H9 (cell line): Measurements from ENCODE around the gene TIAM2. TPM values are rescaled to one million over a fixed set of nuclear protein-coding genes. Genes with fewer than 3 reads are reported as not detected.

Experiments used
- DNase-seq: peaks from one replicate; pipeline ENCODE4 v3.0.0-alpha.2; 2017
- H2AFZ ChIP-seq: one replicate; pipeline ENCODE4 v1.6.1; 2013; ENCODE audit warnings: mild to moderate bottlenecking, low read length, control low read depth, moderate library complexity
- H2AK5ac ChIP-seq: 2 replicates; pipeline ENCODE4 v1.6.1; 2013; ENCODE audit warnings: low read length, control low read depth, mixed read lengths; ENCODE audit not compliant: insufficient read length
- H2BK120ac ChIP-seq: one replicate; pipeline ENCODE4 v1.6.1; 2013; ENCODE audit warnings: low read depth, mild to moderate bottlenecking, low read length, control low read depth, inconsistent platforms; ENCODE audit not compliant: poor library complexity, severe bottlenecking
- H2BK12ac ChIP-seq: 2 replicates; pipeline ENCODE4 v1.6.1; 2013; ENCODE audit warnings: low read length, control low read depth, mixed read lengths, low read depth; ENCODE audit not compliant: insufficient read length
- H2BK15ac ChIP-seq: 2 replicates; pipeline ENCODE4 v1.6.1; 2013; ENCODE audit warnings: low read depth, low read length, control low read depth
- H2BK20ac ChIP-seq: one replicate; pipeline ENCODE4 v1.6.1; 2013; ENCODE audit warnings: low read depth, mild to moderate bottlenecking, low read length, control low read depth, inconsistent platforms; ENCODE audit not compliant: poor library complexity, severe bottlenecking
- H2BK5ac ChIP-seq: 2 replicates; pipeline ENCODE4 v1.6.1; 2013; ENCODE audit warnings: low read length, control low read depth, mixed read lengths; ENCODE audit not compliant: insufficient read length
- H3K14ac ChIP-seq: 2 replicates; pipeline ENCODE4 v1.6.1; 2013; ENCODE audit warnings: low read length, control low read depth; ENCODE audit not compliant: insufficient read depth
- H3K18ac ChIP-seq: 2 replicates; pipeline ENCODE4 v1.6.1; 2013; ENCODE audit warnings: low read depth, mild to moderate bottlenecking, mixed read lengths, low read length, control low read depth; ENCODE audit not compliant: insufficient read length
- H3K23ac ChIP-seq: 2 replicates; pipeline ENCODE4 v1.6.1; 2013; ENCODE audit warnings: low read length, control low read depth, mixed read lengths, low read depth; ENCODE audit not compliant: insufficient read length
- H3K23me2 ChIP-seq: 2 replicates; pipeline ENCODE4 v1.6.1; 2013; ENCODE audit warnings: low read depth, mild to moderate bottlenecking, mixed read lengths, low read length, control low read depth; ENCODE audit not compliant: insufficient read length, poor library complexity, severe bottlenecking
- H3K27ac ChIP-seq: 2 replicates; pipeline ENCODE4 v1.5.1; 2013; ENCODE audit warnings: low read length, control low read depth, mixed read lengths, low read depth; ENCODE audit not compliant: insufficient read length
- H3K27me3 ChIP-seq: 2 replicates; pipeline ENCODE4 v1.6.1; 2013; ENCODE audit warnings: low read length, control low read depth, inconsistent platforms; ENCODE audit not compliant: insufficient read depth
- H3K4ac ChIP-seq: 2 replicates; pipeline ENCODE4 v1.6.1; 2013; ENCODE audit warnings: low read depth, mild to moderate bottlenecking, control low read depth, inconsistent platforms, low read length, moderate library complexity
- H3K4me1 ChIP-seq: 2 replicates; pipeline ENCODE4 v1.6.1; 2013; ENCODE audit warnings: low read length, control low read depth, inconsistent platforms; ENCODE audit not compliant: insufficient read depth
- H3K4me2 ChIP-seq: 2 replicates; pipeline ENCODE4 v1.6.1; 2013; ENCODE audit warnings: low read length, control low read depth, mixed read lengths; ENCODE audit not compliant: insufficient read length, insufficient read depth
- H3K56ac ChIP-seq: 2 replicates; pipeline ENCODE4 v1.6.1; 2013; ENCODE audit warnings: low read depth, mild to moderate bottlenecking, mixed read lengths, low read length, control low read depth; ENCODE audit not compliant: insufficient read length
- H3K79me1 ChIP-seq: 2 replicates; pipeline ENCODE4 v1.6.1; 2013; ENCODE audit warnings: low read depth, mild to moderate bottlenecking, moderate library complexity, low read length, control low read depth, inconsistent platforms; ENCODE audit not compliant: insufficient read depth, poor library complexity, severe bottlenecking
- H3K79me2 ChIP-seq: 2 replicates; pipeline ENCODE4 v1.6.1; 2013; ENCODE audit warnings: low read length, control low read depth, inconsistent platforms; ENCODE audit not compliant: insufficient read depth
- H3K9ac ChIP-seq: 2 replicates; pipeline ENCODE4 v1.6.1; 2013; ENCODE audit warnings: low read length, control low read depth, mixed read lengths; ENCODE audit not compliant: insufficient read length; ENCODE audit errors: extremely low read depth
- H3K9me3 ChIP-seq: one replicate; pipeline ENCODE4 v1.6.1; 2013; ENCODE audit warnings: low read depth, low read length, inconsistent platforms; ENCODE audit not compliant: control insufficient read depth
- H3T11ph ChIP-seq: one replicate; pipeline ENCODE4 v1.6.1; 2013; ENCODE audit warnings: mild to moderate bottlenecking, low read length, control low read depth, inconsistent platforms
- H4K20me1 ChIP-seq: one replicate; pipeline ENCODE4 v1.6.1; 2013; ENCODE audit not compliant: control insufficient read depth, insufficient read length, insufficient read depth
- H4K5ac ChIP-seq: 2 replicates; pipeline ENCODE4 v1.6.1; 2013; ENCODE audit warnings: low read depth, mild to moderate bottlenecking, mixed read lengths, low read length, control low read depth; ENCODE audit not compliant: insufficient read length
- H4K8ac ChIP-seq: replicated peaks from 2 replicates; pipeline ENCODE4 v1.6.1; 2013; ENCODE audit warnings: low read length, control low read depth, mixed read lengths, low read depth; ENCODE audit not compliant: insufficient read length
- H4K91ac ChIP-seq: 2 replicates; pipeline ENCODE4 v1.6.1; 2013; ENCODE audit warnings: low read depth, mild to moderate bottlenecking, moderate library complexity, mixed read lengths, low read length, control low read depth; ENCODE audit not compliant: insufficient read length
- H3K27ac Mint-ChIP-seq, 3 experiments: 2 replicates in 2 of 3; 3 replicates in 1 of 3; pipeline ENCODE4 v1.8.0; 2020 to 2021; ENCODE audit warnings: mixed read lengths in 3 of 3, mild to moderate bottlenecking in 1 of 3, moderate library complexity in 1 of 3
- H3K27me3 Mint-ChIP-seq: 2 replicates; pipeline ENCODE4 v1.8.0; 2021; ENCODE audit warnings: low read depth, mild to moderate bottlenecking, moderate library complexity, mixed read lengths
- H3K36me3 Mint-ChIP-seq, 3 experiments: 2 replicates in 2 of 3; 3 replicates in 1 of 3; pipeline ENCODE4 v1.8.0; 2020 to 2021; ENCODE audit warnings: low read depth in 3 of 3, mixed read lengths in 3 of 3; ENCODE audit not compliant: insufficient read depth in 1 of 3
- H3K4me1 Mint-ChIP-seq, 2 experiments: 2 replicates each; pipeline ENCODE4 v1.8.0; 2020; ENCODE audit warnings: mixed read lengths in 2 of 2
- H3K4me3 Mint-ChIP-seq, 2 experiments: 2 replicates in 1 of 2; 3 replicates in 1 of 2; pipeline ENCODE4 v1.8.0; 2020 to 2021; ENCODE audit warnings: mild to moderate bottlenecking in 2 of 2, mixed read lengths in 2 of 2, moderate library complexity in 1 of 2
- H3K9me3 Mint-ChIP-seq, 2 experiments: 2 replicates in 1 of 2; 3 replicates in 1 of 2; pipeline ENCODE4 v1.8.0; 2020; ENCODE audit warnings: mild to moderate bottlenecking in 2 of 2, mixed read lengths in 2 of 2, moderate library complexity in 1 of 2
- CTCF ChIP-seq: fragments of 200-600 bp; sonication (generic); conservative IDR thresholded peaks from 3 replicates; pipeline ENCODE4 v1.8.0; 2021; ENCODE audit warnings: antibody characterized with exemption, mild to moderate bottlenecking
- WGBS: extraction: QIAGEN DNeasy Blood & Tissue Kit; methylation state at CpG from one replicate; pipeline ENCODE4 v1.1.7; 2013; ENCODE audit warnings: missing lambda C conversion rate, low lambda C conversion rate, mixed read lengths; ENCODE audit not compliant: insufficient read length; ENCODE audit errors: extremely low coverage; 5-methylcytosine and 5-hydroxymethylcytosine counted together
- total RNA-seq: library from RNA; stranded (reverse); gene quantifications from 2 replicates; pipeline ENCODE4 v1.2.1, GENCODE V29; 2021

Gene TIAM2
- total RNA-seq, 1 experiment from 2014 or later: 6.3 TPM

GRCh38 chr6:155022721-155023120 is 27.6 kb downstream of the TIAM2 start:
- no peak overlapping the region for H4K91ac ChIP-seq
- no peak overlapping the region for H2BK120ac ChIP-seq
- H3K4me1 ChIP-seq: no peaks in the 10 kb centered on the region
- no peak overlapping the region for H3K27ac ChIP-seq
- H2BK5ac ChIP-seq: no peak overlapping the region
- no peak overlapping the region for H3K9ac ChIP-seq
- H3K4ac ChIP-seq: no peak overlapping the region
- no peaks in the 10 kb centered on the region for H3K23me2 ChIP-seq
- H3K14ac ChIP-seq: no peak overlapping the region
- H2BK20ac ChIP-seq: no peak overlapping the region
- Mint-ChIP-seq H3K4me3 (no peak overlapping the region), H3K9me3 (peaks cover 0 to under 1% of the 10 kb centered on the region in 2 experiments; a peak in 2 of 5 replicates), H3K27ac (peak overlapping the region in 2 of 3 experiments; percentile 31 to 55; a peak in 2 of 7 replicates), H3K36me3 (peaks cover 0 to under 1% (median 0%) of the 10 kb centered on the region in 3 experiments; a peak in 3 of 7 replicates), H3K27me3 (no peaks in the 10 kb centered on the region; the same call in 1 of the 2 replicates), H3K4me1 (peaks cover 8 to 13% of the 10 kb centered on the region in 2 experiments; a peak in 3 of 4 replicates)
- no peaks in the 10 kb centered on the region for H3K9me3 ChIP-seq
- H3K79me1 ChIP-seq: no peaks in the 10 kb centered on the region
- H3K18ac ChIP-seq: no peak overlapping the region
- H3K4me2 ChIP-seq: no peak overlapping the region
- H3K23ac ChIP-seq: no peak overlapping the region
- WGBS: no CpG with 5 or more reads among the region's 7 CpGs
- H4K5ac ChIP-seq: no peak overlapping the region
- H2BK15ac ChIP-seq: no peak overlapping the region
- no peak overlapping the region for H3T11ph ChIP-seq
- H2AK5ac ChIP-seq: no peak overlapping the region
- no peak overlapping the region for H3K56ac ChIP-seq
- H3K79me2 ChIP-seq: no peaks in the 10 kb centered on the region
- no peak overlapping the region for H2BK12ac ChIP-seq
- no peak overlapping the region for H4K8ac ChIP-seq
- H3K27me3 ChIP-seq: no peaks in the 10 kb centered on the region; the same call in 1 of the 2 replicates
- no peak overlapping the region for H2AFZ ChIP-seq
- H4K20me1 ChIP-seq: no peaks in the 10 kb centered on the region
- DNase-seq: no peak
- no peak for TF ChIP-seq CTCF
